ENCODE data around the gene PHF24. TPM values are rescaled to one million over a fixed set of nuclear protein-coding genes. Genes with fewer than 3 reads are reported as not detected.

The PHF24 gene
- total RNA-seq: under 0.01 and 0.48 TPM in 2 replicates

GRCh38 chr9:34957492-34958410 is at the start of gene PHF24:
PHF24 (plus strand) TSS chr9:34958285; CDS start chr9:34971299, 13,014 bp downstream.

GRCh38 chr9:34989003-34989945 is 31.2 kb downstream of the PHF24 start, which contains the start of gene DNAJB5:
DNAJB5 (plus strand) TSS chr9:34989745; CDS start chr9:34990631, 886 bp downstream.

Other genes with a start within 250 kb of the PHF24 start
- not detected in 2 replicates for gene CCL21, start 248.1 kb upstream of the PHF24 start, total RNA-seq
- 2.8 and 20.2 TPM in 2 replicates for gene DNAJB5, start 31.5 kb downstream of the PHF24 start, total RNA-seq
- 237 and 359 TPM in 2 replicates for gene VCP, start 114.3 kb downstream of the PHF24 start, total RNA-seq
- gene FANCG, start 121.7 kb downstream of the PHF24 start, total RNA-seq: 6.2 and 7.2 TPM in 2 replicates
- gene PIGO, start 138.3 kb downstream of the PHF24 start, total RNA-seq: 17.8 and 22.4 TPM in 2 replicates
- 270 and 319 TPM in 2 replicates for gene STOML2, start 144.8 kb downstream of the PHF24 start, total RNA-seq
- 7.9 and 24.3 TPM in 2 replicates for gene ATOSB, start 157.6 kb downstream of the PHF24 start, total RNA-seq
- gene UNC13B, start 203.7 kb downstream of the PHF24 start, total RNA-seq: 18.8 and 21.7 TPM in 2 replicates

Data from tracheal epithelial cell (primary cell).